Gastroesophageal sphincter (tissue), 3 donors: ENCODE data around the gene C11orf98.
A peak's percentile ranks its signal among the peaks of the same experiment; 100 is the strongest.

Experiments
- CTCF ChIP-seq, 4 experiments: fragments of 200-600 bp in 2 of 4; fragments of 450-650 bp in 2 of 4; sonication (generic) in 1 of 4; IDR thresholded peaks; one replicate each; pipeline ENCODE4 v1.5.1; 2017 to 2019; ENCODE audit warnings: antibody characterized with exemption in 4 of 4, mild to moderate bottlenecking in 2 of 4, moderate library complexity in 2 of 4
- EP300 ChIP-seq: sonication (generic); formaldehyde crosslinking; IDR thresholded peaks from one replicate; pipeline ENCODE4 v1.6.1; 2017; ENCODE audit warnings: antibody characterized with exemption, mild to moderate bottlenecking
- POLR2A ChIP-seq, 2 donors: fragments of 450-650 bp; IDR thresholded peaks; one replicate each; pipeline ENCODE4 v1.6.1; 2017; ENCODE audit warnings: antibody characterized with exemption in 2 of 2, mild to moderate bottlenecking in 2 of 2, moderate library complexity in 1 of 2
- POLR2AphosphoS5 ChIP-seq: sonication (generic); formaldehyde crosslinking; IDR thresholded peaks from one replicate; pipeline ENCODE4 v1.6.1; 2017; ENCODE audit warnings: antibody characterized with exemption

GRCh38 chr11:62678770-62679696 lies 14.0 kb upstream of the C11orf98 start, which contains the start of gene UBXN1:
- TF ChIP-seq POLR2A (IDR thresholded peaks at IDR 0.05), result peak; percentile 63 to 64
- TF ChIP-seq CTCF (IDR thresholded peaks at IDR 0.05), result no peak
- TF ChIP-seq EP300, result no peak
- peak; percentile 91 for TF ChIP-seq POLR2AphosphoS5
